GM12878 (cell line): ENCODE measurements around the gene C9orf57. TPM values are rescaled to one million over a fixed set of nuclear protein-coding genes. Genes with fewer than 3 reads are reported as not detected.

Experiments
- polyA plus RNA-seq, 11 experiments: library from polyadenylated mRNA; depleted of rRNA in 4 of 11; unstranded in 6 of 11; stranded (reverse) in 5 of 11; fragments of >200 nt; fragmentation: Nextera tagmentation in 4 of 11; fragmentation: Illumina TruSeq in 1 of 11; extraction: Ambion mirVana in 4 of 11; extraction: Trizol in 1 of 11; gene quantifications; 1 replicate in 1 of 11; 2 replicates in 10 of 11; pipeline versions ENCODE4 v1.2.1 to v1.2.3, GENCODE V29; 2011 to 2016; ENCODE audit warnings: inconsistent platforms in 2 of 11, missing spikeins in 2 of 11, low read depth in 1 of 11
- small RNA-seq: library from RNA; depleted of rRNA; stranded (forward); fragments of <200 nt; gene quantifications from one replicate; pipeline ENCODE3, GENCODE V24; 2014
- total RNA-seq, 4 experiments: library from RNA; depleted of rRNA in 3 of 4; stranded (reverse); fragments of >200 nt in 3 of 4; fragmentation: Illumina TruSeq in 1 of 4; extraction: Trizol in 1 of 4; gene quantifications; 2 replicates each; pipeline versions ENCODE4 v1.2.1 to v1.2.3, GENCODE V29; 2013 to 2021

The C9orf57 gene
- total and polyA plus RNA-seq, 10 of the 15 experiments (the other 5 are each of a cell fraction or from before 2014, with no cell fraction given), result 0.06 to 0.27 TPM; not detected in 8

Small RNA genes lying within 50 kb of the gene (small RNA-seq; reads per million reads assigned to genes)
- gene HSPB1P1, result not detected

Other genes with a start within 250 kb of the C9orf57 start
- 16.6 and 19.1 TPM in 2 replicates for gene ABHD17B, start 149.4 kb downstream of the C9orf57 start, total RNA-seq (2014; rRNA removed)
- 15.7 and 16.0 TPM in 2 replicates for gene ABHD17B, start 149.4 kb downstream of the C9orf57 start, total RNA-seq (2014; rRNA removed; fragmentation: Illumina TruSeq; extraction: Trizol)
- gene ABHD17B, start 149.4 kb downstream of the C9orf57 start, total RNA-seq (2021), result 16.8 and 17.4 TPM in 2 replicates
- 16.5 and 18.4 TPM in 2 replicates for gene ABHD17B, start 149.4 kb downstream of the C9orf57 start, polyA plus RNA-seq (2011; rRNA removed)
- 12.3 and 14.7 TPM in 2 replicates for gene ABHD17B, start 149.4 kb downstream of the C9orf57 start, polyA plus RNA-seq (2014; fragmentation: Illumina TruSeq; extraction: Trizol)
- 1 to 10 TPM; 3.5 to 6.9 TPM for gene ABHD17B, start 149.4 kb downstream of the C9orf57 start, polyA plus RNA-seq (2014; fragmentation: Nextera tagmentation; extraction: Ambion mirVana)
- 13.5 and 17.6 TPM in 2 replicates for gene ABHD17B, start 149.4 kb downstream of the C9orf57 start, polyA plus RNA-seq (2014; rRNA removed)
- 10 to 100 TPM; 20.0 to 21.4 TPM for gene ABHD17B, start 149.4 kb downstream of the C9orf57 start, polyA plus RNA-seq (2016; fragmentation: Nextera tagmentation; extraction: Ambion mirVana)
- 11.7 and 13.4 TPM in 2 replicates for gene C9orf85, start 149.0 kb downstream of the C9orf57 start, total RNA-seq (2014; rRNA removed)
- 22.0 and 22.5 TPM in 2 replicates for gene C9orf85, start 149.0 kb downstream of the C9orf57 start, total RNA-seq (2014; rRNA removed; fragmentation: Illumina TruSeq; extraction: Trizol)
- gene C9orf85, start 149.0 kb downstream of the C9orf57 start, total RNA-seq (2021), result 9.0 and 9.1 TPM in 2 replicates
- 15.2 and 19.4 TPM in 2 replicates for gene C9orf85, start 149.0 kb downstream of the C9orf57 start, polyA plus RNA-seq (2011; rRNA removed)
- 22.6 and 30.2 TPM in 2 replicates for gene C9orf85, start 149.0 kb downstream of the C9orf57 start, polyA plus RNA-seq (2014; fragmentation: Illumina TruSeq; extraction: Trizol)
- gene C9orf85, start 149.0 kb downstream of the C9orf57 start, polyA plus RNA-seq (2014; fragmentation: Nextera tagmentation; extraction: Ambion mirVana), result 10 to 100 TPM; 16.6 to 16.7 TPM
- gene C9orf85, start 149.0 kb downstream of the C9orf57 start, polyA plus RNA-seq (2014; rRNA removed), result 14.7 and 16.3 TPM in 2 replicates
- gene C9orf85, start 149.0 kb downstream of the C9orf57 start, polyA plus RNA-seq (2016; fragmentation: Nextera tagmentation; extraction: Ambion mirVana), result 10 to 100 TPM; 16.2 to 16.6 TPM
- gene GDA, start 88.8 kb upstream of the C9orf57 start, total RNA-seq (2014; rRNA removed), result 0.56 and 0.87 TPM in 2 replicates
- 0.28 and 0.45 TPM in 2 replicates for gene GDA, start 88.8 kb upstream of the C9orf57 start, total RNA-seq (2014; rRNA removed; fragmentation: Illumina TruSeq; extraction: Trizol)
- gene GDA, start 88.8 kb upstream of the C9orf57 start, total RNA-seq (2021), result 0.27 and 0.72 TPM in 2 replicates
- 17.9 and 27.2 TPM in 2 replicates for gene GDA, start 88.8 kb upstream of the C9orf57 start, polyA plus RNA-seq (2011; rRNA removed)
- 0.47 and 1.4 TPM in 2 replicates for gene GDA, start 88.8 kb upstream of the C9orf57 start, polyA plus RNA-seq (2014; fragmentation: Illumina TruSeq; extraction: Trizol)
- under 1 TPM; 0.23 to 0.49 TPM for gene GDA, start 88.8 kb upstream of the C9orf57 start, polyA plus RNA-seq (2014; fragmentation: Nextera tagmentation; extraction: Ambion mirVana)
- 0.19 and 0.20 TPM in 2 replicates for gene GDA, start 88.8 kb upstream of the C9orf57 start, polyA plus RNA-seq (2014; rRNA removed)
- not detected for gene GDA, start 88.8 kb upstream of the C9orf57 start, polyA plus RNA-seq (2016; fragmentation: Nextera tagmentation; extraction: Ambion mirVana)